ENCODE measurements around the gene SMG5. TPM values are rescaled to one million over a fixed set of nuclear protein-coding genes. Genes with fewer than 3 reads are reported as not detected.

The SMG5 gene
- total and polyA plus RNA-seq, 2 donors (not counting 1 experiment from before 2014, with no cell fraction given) = 18.6 to 65.9 TPM

GRCh38 chr1:156276532-156276931 is 6.1 kb downstream of the SMG5 start:
- TF ChIP-seq CTCF (conservative IDR thresholded peaks at IDR 0.05 in 1 of 2, IDR thresholded peaks at IDR 0.05 in 1 of 2; ENCODE audit: low read depth in 1 of 2, low read length in 2 of 2) (no peak), EZH2 (IDR thresholded peaks at IDR 0.05; ENCODE audit: low read length, missing control alignments) (no peak)

GRCh38 chr1:156270314-156270713 is 12.3 kb downstream of the SMG5 start:
- no peak overlapping the region for H2AFZ ChIP-seq (ENCODE audit: low read length)
- no peak overlapping the region for H3K4me2 ChIP-seq (ENCODE audit: extremely low read depth, insufficient read depth, low read length)
- no peaks in the 10 kb centered on the region for H3K4me1 ChIP-seq (ENCODE audit: control insufficient read depth, extremely low read depth, insufficient read depth, low read length)
- no peaks in the 10 kb centered on the region for H3K27me3 ChIP-seq (ENCODE audit: control insufficient read depth, insufficient read depth, low read length)
- no peaks in the 10 kb centered on the region for H4K20me1 ChIP-seq (ENCODE audit: control insufficient read depth, extremely low read depth, insufficient read depth, low read length)
- H3K27ac ChIP-seq (ENCODE audit: insufficient read depth, low read length) = no peak overlapping the region
- H3K36me3 ChIP-seq (ENCODE audit: control insufficient read depth, insufficient read depth, low read length) = peaks cover 28% of the 10 kb centered on the region
- TF ChIP-seq CTCF (conservative IDR thresholded peaks at IDR 0.05 in 1 of 2, IDR thresholded peaks at IDR 0.05 in 1 of 2; ENCODE audit: low read depth in 1 of 2, low read length in 2 of 2) (no peak), EZH2 (IDR thresholded peaks at IDR 0.05; ENCODE audit: low read length, missing control alignments) (no peak)
- no peaks in the 10 kb centered on the region for H3K9me3 ChIP-seq (ENCODE audit: control insufficient read depth, insufficient read depth, low read depth, low read length)
- no peak for DNase-seq (ENCODE audit: low read depth in 2 of 2)
- H3K79me2 ChIP-seq (ENCODE audit: control insufficient read depth, insufficient read depth, low read length) = no peaks in the 10 kb centered on the region
- no peak overlapping the region for H3K9ac ChIP-seq (ENCODE audit: insufficient read depth, low read length)
- no peak overlapping the region for H3K4me3 ChIP-seq (replicated peaks in 1 of 4; ENCODE audit: control extremely low read depth in 1 of 4, insufficient read depth in 1 of 4, low read depth in 3 of 4, low read length in 4 of 4)

More at GRCh38 chr1:156276532-156276931, 6.1 kb downstream of the SMG5 start:
- H2AFZ ChIP-seq (ENCODE audit: low read length) = no peak overlapping the region
- no peaks in the 10 kb centered on the region for H3K9me3 ChIP-seq (ENCODE audit: control insufficient read depth, insufficient read depth, low read depth, low read length)
- H4K20me1 ChIP-seq (ENCODE audit: control insufficient read depth, extremely low read depth, insufficient read depth, low read length) = peaks cover 2% of the 10 kb centered on the region
- peaks cover 11% of the 10 kb centered on the region for H3K36me3 ChIP-seq (ENCODE audit: control insufficient read depth, insufficient read depth, low read length)
- DNase-seq (ENCODE audit: low read depth in 2 of 2) = peak in 1 of 2 donors; percentile 61
- no peak overlapping the region for H3K27ac ChIP-seq (ENCODE audit: insufficient read depth, low read length)
- H3K4me3 ChIP-seq (replicated peaks in 1 of 4; ENCODE audit: control extremely low read depth in 1 of 4, insufficient read depth in 1 of 4, low read depth in 3 of 4, low read length in 4 of 4) = no peak overlapping the region
- H3K9ac ChIP-seq (ENCODE audit: insufficient read depth, low read length) = no peak overlapping the region
- peaks cover 5% of the 10 kb centered on the region for H3K4me1 ChIP-seq (ENCODE audit: control insufficient read depth, extremely low read depth, insufficient read depth, low read length)
- no peak overlapping the region for H3K4me2 ChIP-seq (ENCODE audit: extremely low read depth, insufficient read depth, low read length)
- no peaks in the 10 kb centered on the region for H3K27me3 ChIP-seq (ENCODE audit: control insufficient read depth, insufficient read depth, low read length)
- peaks cover 31% of the 10 kb centered on the region for H3K79me2 ChIP-seq (ENCODE audit: control insufficient read depth, insufficient read depth, low read length)

GRCh38 chr1:156268336-156268735 is 14.3 kb downstream of the SMG5 start:
- no peak for TF ChIP-seq CTCF (conservative IDR thresholded peaks at IDR 0.05 in 1 of 2, IDR thresholded peaks at IDR 0.05 in 1 of 2; ENCODE audit: low read depth in 1 of 2, low read length in 2 of 2)
- no peak for TF ChIP-seq EZH2 (IDR thresholded peaks at IDR 0.05; ENCODE audit: low read length, missing control alignments)
- no peaks in the 10 kb centered on the region for H4K20me1 ChIP-seq (ENCODE audit: control insufficient read depth, extremely low read depth, insufficient read depth, low read length)
- H3K4me3 ChIP-seq (replicated peaks in 1 of 4; ENCODE audit: control extremely low read depth in 1 of 4, insufficient read depth in 1 of 4, low read depth in 3 of 4, low read length in 4 of 4) = no peak overlapping the region
- no peaks in the 10 kb centered on the region for H3K9me3 ChIP-seq (ENCODE audit: control insufficient read depth, insufficient read depth, low read depth, low read length)
- no peak overlapping the region for H3K4me2 ChIP-seq (ENCODE audit: extremely low read depth, insufficient read depth, low read length)
- no peak overlapping the region for H3K27ac ChIP-seq (ENCODE audit: insufficient read depth, low read length)
- H3K79me2 ChIP-seq (ENCODE audit: control insufficient read depth, insufficient read depth, low read length) = no peaks in the 10 kb centered on the region
- H3K9ac ChIP-seq (ENCODE audit: insufficient read depth, low read length) = no peak overlapping the region
- H3K27me3 ChIP-seq (ENCODE audit: control insufficient read depth, insufficient read depth, low read length) = no peaks in the 10 kb centered on the region
- peak in 1 of 2 donors; percentile 67 for DNase-seq (ENCODE audit: low read depth in 2 of 2)
- H3K36me3 ChIP-seq (ENCODE audit: control insufficient read depth, insufficient read depth, low read length) = peaks cover 30% of the 10 kb centered on the region
- H3K4me1 ChIP-seq (ENCODE audit: control insufficient read depth, extremely low read depth, insufficient read depth, low read length) = peaks cover 2% of the 10 kb centered on the region
- H2AFZ ChIP-seq (ENCODE audit: low read length) = no peak overlapping the region
